ENCODE data around the gene PFDN2.

PFDN2 gene

GRCh38 chr1:161061419-161061818 is 56.4 kb downstream of the PFDN2 start:
- TF ChIP-seq, protein P1, sequence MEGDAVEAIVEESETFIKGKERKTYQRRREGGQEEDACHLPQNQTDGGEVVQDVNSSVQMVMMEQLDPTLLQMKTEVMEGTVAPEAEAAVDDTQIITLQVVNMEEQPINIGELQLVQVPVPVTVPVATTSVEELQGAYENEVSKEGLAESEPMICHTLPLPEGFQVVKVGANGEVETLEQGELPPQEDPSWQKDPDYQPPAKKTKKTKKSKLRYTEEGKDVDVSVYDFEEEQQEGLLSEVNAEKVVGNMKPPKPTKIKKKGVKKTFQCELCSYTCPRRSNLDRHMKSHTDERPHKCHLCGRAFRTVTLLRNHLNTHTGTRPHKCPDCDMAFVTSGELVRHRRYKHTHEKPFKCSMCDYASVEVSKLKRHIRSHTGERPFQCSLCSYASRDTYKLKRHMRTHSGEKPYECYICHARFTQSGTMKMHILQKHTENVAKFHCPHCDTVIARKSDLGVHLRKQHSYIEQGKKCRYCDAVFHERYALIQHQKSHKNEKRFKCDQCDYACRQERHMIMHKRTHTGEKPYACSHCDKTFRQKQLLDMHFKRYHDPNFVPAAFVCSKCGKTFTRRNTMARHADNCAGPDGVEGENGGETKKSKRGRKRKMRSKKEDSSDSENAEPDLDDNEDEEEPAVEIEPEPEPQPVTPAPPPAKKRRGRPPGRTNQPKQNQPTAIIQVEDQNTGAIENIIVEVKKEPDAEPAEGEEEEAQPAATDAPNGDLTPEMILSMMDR (IDR thresholded peaks at IDR 0.05; ENCODE audit: extremely low read depth, insufficient read depth, missing control alignments): no peak
- in situ Hi-C loops (cut with MboI; ENCODE audit: low pct_unique_long_range_greater_than_20kb, low sequenced_read_pairs, unreplicated experiment): no loop called here
- no peak for DNase-seq (ENCODE audit: low spot score)

- no peak for DNase-seq (ENCODE audit: low spot score)
- in situ Hi-C loops (cut with MboI; ENCODE audit: low pct_unique_long_range_greater_than_20kb, low sequenced_read_pairs, unreplicated experiment): no loop called here
- TF ChIP-seq, protein P1 (IDR thresholded peaks at IDR 0.05; ENCODE audit: extremely low read depth, insufficient read depth, missing control alignments): no peak
These were observed 58.5 kb downstream of the PFDN2 start for GRCh38 chr1:161059293-161059692.

GRCh38 chr1:161054805-161055204 is 63.0 kb downstream of the PFDN2 start:
- TF ChIP-seq, protein P1 (IDR thresholded peaks at IDR 0.05; ENCODE audit: extremely low read depth, insufficient read depth, missing control alignments): no peak
- in situ Hi-C loops (cut with MboI; ENCODE audit: low pct_unique_long_range_greater_than_20kb, low sequenced_read_pairs, unreplicated experiment): no loop called here
- no peak for DNase-seq (ENCODE audit: low spot score)

DNA sequence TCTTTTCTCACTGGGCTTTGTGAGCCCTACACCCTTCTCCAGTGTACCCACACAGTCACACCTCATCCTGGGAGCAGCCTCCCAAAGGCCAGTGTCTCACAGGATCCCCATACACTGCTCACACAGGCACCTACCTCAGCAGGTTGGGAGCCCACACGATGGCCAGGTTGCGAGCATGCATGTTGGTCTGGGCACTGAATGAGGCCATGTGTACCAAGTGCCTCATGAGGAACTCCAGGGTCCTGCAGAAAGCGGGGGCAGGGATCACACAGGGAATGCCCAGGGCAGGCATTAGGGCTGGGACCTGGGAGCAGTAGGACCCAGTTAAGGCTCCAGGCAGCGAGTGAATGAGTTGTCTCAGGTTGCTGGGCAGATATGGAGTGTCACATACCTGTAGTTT is 63.6 kb downstream of the PFDN2 start:
- TF ChIP-seq, protein P1 (IDR thresholded peaks at IDR 0.05; ENCODE audit: extremely low read depth, insufficient read depth, missing control alignments): no peak
- in situ Hi-C loops (cut with MboI; ENCODE audit: low pct_unique_long_range_greater_than_20kb, low sequenced_read_pairs, unreplicated experiment): no loop called here
- no peak for DNase-seq (ENCODE audit: low spot score)

DNA sequence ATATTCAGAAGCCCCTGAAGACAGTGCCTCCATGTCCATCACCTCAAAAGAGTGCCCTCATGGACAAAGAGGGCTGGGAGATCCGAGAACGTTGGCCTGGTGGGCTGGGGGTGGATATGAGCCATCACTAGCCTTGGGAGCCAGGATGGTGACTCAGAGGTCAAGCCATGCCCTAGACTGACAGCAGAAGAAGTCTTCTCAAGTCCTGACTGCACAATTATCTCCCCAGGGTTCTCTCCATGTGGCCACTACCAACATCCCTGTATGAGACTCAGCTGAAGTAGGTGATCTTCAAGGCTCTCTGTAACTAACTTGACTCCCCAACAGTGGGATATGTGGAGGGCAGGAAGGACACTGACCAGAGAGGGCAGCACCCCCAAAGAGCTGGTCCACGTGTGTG is 64.9 kb downstream of the PFDN2 start:
- no peak for DNase-seq (ENCODE audit: low spot score)
- TF ChIP-seq, protein P1 (IDR thresholded peaks at IDR 0.05; ENCODE audit: extremely low read depth, insufficient read depth, missing control alignments): no peak
- in situ Hi-C loops (cut with MboI; ENCODE audit: low pct_unique_long_range_greater_than_20kb, low sequenced_read_pairs, unreplicated experiment): no loop called here

GRCh38 chr1:161051219-161051618 is 66.6 kb downstream of the PFDN2 start:
- no peak for DNase-seq (ENCODE audit: low spot score)
- in situ Hi-C loops (cut with MboI; ENCODE audit: low pct_unique_long_range_greater_than_20kb, low sequenced_read_pairs, unreplicated experiment): no loop called here
- TF ChIP-seq, protein P1 (IDR thresholded peaks at IDR 0.05; ENCODE audit: extremely low read depth, insufficient read depth, missing control alignments): no peak

All from GM13977 (cell line).